Measurements from ENCODE around the gene KRT12.

Gene KRT12

DNA sequence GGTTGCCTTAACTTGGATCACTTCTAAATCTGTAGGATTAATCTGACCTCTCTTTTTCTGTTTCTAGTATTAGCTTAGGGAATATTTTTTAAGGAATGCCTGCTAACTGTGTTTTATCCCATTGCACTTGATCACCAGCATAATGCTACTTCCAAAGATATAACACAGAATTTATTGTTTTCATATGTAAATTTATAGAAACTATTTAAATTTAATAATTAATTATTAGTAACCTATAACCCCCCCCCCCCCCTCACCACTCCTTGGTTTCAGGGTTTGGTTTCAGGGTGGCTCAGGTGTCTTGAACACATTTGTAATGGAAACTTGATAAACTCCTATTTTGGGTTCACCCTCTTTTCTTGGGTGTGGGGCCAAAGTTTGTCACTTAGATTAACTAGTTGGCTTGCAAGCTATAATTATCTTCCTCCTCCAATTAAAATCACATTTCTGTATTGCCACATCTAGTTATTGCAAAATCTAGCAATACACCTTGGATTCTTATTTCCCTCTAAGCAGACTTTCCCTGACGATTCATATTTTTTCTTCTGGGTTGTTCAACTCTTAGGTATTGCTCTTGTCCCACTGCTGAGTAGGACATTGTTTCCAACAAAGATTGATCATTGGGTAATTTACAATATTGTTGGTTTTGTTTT lies 18.3 kb downstream of the KRT12 start:
- H3K4me3 ChIP-seq (ENCODE audit: low read depth, low read length): no peak overlapping the region

DNA sequence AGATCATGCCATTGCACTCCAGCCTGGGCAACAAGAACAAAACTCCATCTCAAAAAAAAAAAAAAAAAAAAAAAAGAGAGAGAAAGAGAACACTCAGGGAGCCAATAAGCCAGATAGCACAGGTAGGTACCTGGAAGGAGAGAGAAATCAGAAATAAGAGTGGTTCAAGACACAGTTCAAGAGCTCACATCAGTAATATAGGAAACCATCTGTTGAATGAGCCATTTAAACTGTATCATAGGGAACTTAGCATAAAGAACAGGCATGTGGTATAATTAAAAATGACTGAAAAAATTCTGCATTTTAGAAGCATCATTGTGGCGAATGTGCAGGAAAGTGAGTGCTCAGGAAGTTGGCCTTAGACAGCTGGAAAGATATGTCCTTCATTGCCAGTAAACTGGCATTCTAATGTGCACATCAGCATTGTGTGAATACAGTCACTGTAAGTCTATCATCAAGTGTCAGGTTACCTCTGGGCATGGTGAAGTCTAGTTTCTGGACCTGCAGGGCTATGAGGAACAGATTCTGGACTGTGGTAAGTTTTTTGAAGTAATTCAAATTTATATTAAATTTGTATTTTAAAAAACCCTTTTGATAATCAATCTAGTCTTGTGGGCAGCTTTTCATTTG lies 20.4 kb downstream of the KRT12 start:
- no peak overlapping the region for H3K4me3 ChIP-seq (ENCODE audit: low read depth, low read length)

DNA sequence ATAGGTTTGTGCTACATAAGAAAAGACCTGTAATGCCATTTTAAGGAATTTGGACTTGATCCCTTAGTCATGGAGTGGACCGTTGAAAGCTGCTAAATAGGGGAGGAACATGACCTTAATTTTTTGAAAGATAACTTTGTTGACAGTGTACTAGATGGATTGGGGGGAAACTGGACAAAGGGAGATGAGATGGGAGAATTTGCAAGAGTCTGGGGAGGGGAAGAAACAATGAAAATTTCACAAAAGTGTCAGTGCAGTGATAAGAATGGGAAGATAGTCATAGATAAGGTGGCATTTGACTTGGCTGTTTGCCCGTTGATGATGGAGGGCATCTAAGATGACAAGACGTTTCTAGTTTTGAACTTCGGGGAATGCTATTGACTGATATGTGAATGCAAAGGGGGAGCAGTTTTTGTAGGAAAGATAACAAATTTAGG lies 22.3 kb downstream of the KRT12 start:
- no peak overlapping the region for H3K4me3 ChIP-seq (ENCODE audit: low read depth, low read length)

DNA sequence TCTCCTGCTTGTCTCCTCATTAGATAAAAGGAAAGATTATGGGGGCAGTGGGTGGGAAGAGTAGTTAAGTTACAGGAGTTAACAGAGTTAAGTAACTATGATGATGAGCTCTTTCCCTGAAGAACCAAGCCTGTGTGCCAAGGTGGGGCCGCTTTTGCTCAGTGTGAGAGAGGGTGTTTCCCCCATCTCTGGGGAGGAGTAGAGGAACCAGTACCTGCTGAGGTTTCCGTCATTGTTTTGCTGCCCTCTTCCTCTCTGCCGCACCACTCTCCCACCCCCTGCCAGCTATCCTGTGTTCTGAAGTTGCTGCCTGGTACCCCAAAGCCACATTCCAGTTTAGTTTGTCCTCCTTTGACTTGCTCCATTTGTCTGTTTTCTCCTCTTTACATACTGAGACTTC lies 23.8 kb downstream of the KRT12 start:
- H3K4me3 ChIP-seq (ENCODE audit: low read depth, low read length): no peak overlapping the region

DNA sequence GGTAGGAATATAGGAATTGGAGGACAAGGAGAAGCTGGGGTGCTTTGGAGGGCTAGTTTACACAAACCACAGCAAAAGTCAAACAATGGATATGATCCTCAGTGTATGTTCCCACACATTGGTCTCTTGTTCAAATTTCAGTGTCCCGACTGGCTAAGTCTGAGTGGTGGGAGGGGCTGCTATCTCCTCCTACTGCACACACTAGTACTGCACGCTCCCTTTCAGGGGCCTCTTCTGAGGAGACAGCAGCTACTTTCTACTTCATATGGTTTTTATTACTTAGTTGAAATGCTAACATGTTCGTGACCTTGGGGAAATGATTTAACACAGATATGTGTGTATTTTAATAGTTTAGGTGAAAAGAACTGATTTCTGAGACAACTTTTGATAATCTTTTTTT lies 25.8 kb downstream of the KRT12 start:
- no peak overlapping the region for H3K4me3 ChIP-seq (ENCODE audit: low read depth, low read length)

DNA sequence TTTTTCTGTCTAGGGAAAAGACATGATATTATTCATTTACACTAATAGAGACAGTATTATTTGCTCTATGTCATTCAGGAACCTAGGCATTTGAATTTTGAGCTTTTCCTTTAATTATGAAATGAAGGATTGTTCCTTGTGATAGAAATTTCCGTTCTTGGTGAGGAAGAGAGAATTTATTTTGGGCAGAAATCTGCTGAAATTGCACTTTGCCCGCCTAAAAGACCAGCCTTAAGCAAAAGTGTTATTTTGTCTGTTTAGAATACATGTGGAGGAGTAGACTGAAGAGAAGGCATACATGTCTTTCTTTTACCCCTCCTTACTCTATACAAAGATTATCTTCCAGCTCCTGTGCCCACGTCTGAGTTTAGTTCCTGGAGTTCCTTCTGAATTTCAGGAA lies 27.8 kb downstream of the KRT12 start:
- no peak overlapping the region for H3K4me3 ChIP-seq (ENCODE audit: low read depth, low read length)

DNA sequence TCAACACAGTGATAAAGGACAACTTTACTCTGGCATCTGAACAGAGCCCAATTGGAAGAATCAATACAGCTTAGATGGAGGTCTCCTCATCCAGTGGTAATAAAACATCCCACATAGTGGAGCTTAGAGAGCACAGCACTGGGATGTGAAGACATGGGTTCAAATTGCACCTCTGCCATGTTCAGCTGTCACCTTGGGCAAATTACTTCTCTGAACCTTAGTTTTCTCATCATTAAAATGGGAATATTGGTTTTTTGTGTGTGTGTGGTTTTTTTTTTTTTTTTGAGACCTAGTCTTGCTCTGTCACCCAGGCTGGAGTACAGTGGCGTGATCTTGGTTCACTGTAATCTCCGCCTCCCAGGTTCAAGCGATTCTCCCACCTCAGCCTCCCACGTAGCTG lies 31.0 kb downstream of the KRT12 start:
- H3K4me3 ChIP-seq (ENCODE audit: low read depth, low read length): no peak overlapping the region

DNA sequence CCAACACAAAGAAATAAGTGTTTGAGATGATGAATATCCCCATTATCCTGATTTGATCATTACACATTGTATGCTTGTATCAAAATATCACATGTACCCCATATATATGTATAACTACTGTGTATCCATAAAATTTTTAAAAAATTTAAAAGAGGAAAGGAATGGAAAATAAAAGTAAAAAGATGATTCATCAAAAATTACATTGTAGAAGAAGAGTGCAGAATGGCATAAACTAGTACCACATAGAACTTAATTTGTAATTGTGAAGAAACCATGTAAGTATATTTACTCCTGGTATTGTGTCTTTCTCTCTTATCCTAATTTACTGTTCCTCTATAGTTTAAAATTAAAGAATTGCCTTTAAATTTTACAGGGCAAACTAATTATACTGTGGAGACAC lies 33.1 kb downstream of the KRT12 start:
- no peak overlapping the region for H3K4me3 ChIP-seq (ENCODE audit: low read depth, low read length)

DNA sequence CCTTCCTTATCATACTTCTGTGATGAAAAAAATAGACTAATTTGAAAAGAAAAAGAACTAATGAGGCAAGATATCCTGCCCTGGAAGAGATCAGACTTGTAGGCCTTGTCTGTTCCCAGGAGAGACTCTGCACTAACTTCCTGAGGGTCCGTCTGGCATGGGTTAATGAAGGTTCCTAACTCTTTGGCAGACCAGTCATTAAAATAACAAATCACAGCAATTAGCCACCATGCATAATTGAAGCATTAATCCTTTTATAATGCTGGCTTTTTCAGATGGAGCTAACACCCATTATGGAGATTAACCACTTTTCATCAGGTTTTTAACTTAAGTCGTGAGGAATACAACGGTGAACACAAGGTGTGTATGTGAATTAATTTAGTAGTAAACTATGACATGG lies 34.2 kb downstream of the KRT12 start:
- H3K4me3 ChIP-seq (ENCODE audit: low read depth, low read length): no peak overlapping the region

DNA sequence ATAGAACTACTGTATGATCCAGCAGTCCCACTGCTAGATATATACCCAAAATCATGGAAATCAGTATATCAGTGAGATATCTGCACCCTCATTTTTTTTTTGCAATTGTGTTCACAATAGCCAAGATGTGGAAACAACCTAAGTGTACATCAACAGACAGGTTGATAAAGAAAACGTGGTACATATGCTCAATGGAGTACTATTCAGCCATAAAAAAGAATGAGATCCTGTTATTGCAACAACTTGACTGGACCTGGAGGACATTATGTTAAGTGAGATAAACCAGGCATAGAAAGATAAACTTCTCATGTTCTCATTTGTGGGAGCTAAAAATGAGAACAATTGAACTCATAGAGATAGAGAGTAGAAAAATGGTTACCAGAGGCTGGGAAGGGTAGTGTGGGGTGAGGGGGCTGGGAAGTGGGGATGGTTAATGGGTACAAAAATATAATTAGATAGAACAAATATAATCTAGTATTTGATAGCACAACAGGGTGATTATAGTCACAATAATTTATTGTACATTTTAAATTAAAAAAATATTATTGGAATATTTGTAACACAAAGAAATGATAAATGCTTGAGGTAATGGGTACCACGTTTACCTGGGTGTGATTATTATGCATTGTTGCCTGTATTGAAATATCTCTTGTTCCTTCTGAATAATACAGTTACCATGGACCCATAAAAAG lies 36.8 kb downstream of the KRT12 start:
- H3K4me3 ChIP-seq (ENCODE audit: low read depth, low read length): no peak overlapping the region

DNA sequence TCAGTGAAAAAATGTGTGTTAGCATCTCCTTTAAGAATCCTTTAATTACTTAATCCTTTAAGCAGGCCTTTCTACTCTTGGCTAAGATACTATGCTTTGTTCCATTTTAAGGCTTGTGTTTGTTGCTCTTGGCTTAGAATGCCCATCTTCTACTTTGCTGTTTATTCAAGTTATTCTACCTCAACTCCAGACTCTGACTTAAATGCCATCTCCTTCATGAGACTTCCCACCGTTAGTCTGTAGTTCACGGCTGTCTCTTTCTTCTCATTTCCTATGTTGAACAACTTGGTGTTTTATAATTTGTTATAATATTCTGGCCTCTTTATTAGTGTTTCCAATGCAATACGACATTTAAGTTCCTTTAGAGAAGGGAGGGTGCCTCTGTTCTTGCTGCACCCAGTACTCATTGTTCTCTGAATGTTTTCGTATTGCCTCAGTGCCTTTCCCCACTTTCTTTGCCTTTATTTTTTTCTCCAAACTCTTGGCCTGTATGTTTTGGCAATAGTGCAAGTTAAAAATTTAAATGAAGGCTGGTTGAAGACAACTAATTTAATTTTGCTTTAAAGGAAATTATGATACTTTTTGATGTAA lies 38.5 kb downstream of the KRT12 start:
- no peak overlapping the region for H3K4me3 ChIP-seq (ENCODE audit: low read depth, low read length)

DNA sequence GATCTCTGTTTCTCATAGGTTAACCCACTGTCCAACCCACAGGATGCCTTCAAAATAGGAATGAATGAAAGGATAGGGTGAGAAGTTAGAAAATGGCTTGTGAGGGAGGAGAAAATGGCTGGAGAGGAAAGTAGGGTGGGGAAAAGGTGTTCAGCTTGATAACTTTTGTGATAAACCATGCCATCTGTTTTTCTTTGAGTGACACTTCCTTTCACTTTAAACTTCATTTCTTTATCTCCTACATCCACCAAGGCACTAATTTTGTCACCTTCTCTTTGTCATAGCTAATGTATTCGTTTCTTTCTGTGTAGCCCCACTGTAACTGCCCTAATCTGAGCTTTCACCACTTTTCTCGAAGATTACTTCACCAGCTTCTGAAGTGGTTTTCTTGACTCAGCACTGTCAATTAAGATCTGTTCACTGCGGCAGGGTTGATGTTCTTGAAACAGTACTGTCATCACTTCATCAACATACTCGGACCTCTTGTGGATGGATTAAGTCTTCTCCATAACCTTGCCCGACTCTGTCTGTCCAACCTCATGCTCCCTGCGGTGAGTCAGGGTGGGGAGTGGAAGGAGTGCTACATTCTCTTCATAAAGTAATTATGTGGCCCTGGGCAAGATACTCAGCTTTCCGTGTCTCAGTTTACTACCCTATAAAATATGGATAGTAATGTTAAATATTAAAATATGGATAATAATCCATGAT lies 39.1 kb downstream of the KRT12 start:
- no peak overlapping the region for H3K4me3 ChIP-seq (ENCODE audit: low read depth, low read length)

DNA sequence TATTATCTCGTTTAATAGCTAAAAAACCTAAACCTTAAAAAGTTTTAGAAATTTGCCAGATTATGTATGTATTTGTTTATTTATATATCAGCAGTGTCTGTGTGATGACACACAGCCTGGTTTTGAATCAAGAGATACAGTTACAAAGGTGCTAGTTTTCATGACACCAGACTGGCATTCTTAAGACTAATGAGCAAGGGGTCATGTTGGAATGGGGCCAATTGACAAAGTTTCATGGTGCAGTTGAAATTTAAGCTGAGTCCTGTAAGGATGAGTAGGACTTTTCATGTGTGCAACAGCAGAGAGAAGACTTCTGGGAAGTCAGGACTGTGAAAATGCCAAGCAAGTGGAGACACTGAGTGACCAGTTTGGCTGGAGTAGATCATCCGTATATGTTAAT lies 41.4 kb downstream of the KRT12 start:
- no peak overlapping the region for H3K4me3 ChIP-seq (ENCODE audit: low read depth, low read length)

DNA sequence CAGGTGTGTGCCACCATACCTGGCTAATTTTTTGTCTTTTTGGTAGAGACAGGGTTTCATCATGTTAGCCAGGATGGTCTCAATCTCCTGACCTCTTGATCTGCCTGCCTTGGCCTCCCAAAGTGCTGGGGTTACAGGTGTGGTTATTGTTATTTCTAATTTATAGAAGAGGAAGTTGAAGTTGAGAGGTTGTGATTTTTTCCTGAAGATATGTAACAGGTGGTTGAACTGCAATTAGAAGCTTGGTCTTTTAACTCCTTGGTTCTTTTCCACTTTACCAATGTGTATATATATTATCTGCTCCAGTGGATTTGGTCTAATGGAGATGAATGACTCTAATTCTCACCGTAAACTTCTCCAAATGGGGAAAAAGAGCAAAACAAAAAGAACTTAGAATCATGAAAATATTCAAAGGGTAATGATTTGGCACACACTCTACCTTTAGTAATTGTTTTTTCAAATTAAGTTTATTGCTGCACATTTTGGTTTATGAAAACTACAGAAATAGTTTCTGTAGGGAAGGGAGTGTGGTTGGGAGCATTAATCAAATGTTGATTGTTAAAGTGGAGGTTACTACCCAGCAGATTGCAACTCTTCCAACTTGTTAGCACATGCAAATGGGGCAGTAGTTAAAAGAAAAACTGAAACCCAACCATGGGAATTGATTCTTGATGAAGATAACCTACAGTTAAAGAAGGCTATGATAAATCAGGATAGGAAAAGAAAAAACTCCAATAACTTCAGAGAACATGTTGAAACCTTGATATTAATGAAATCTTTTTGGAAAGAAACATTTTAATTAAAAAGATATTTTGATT lies 42.8 kb downstream of the KRT12 start:
- H3K4me3 ChIP-seq (ENCODE audit: low read depth, low read length): no peak overlapping the region

DNA sequence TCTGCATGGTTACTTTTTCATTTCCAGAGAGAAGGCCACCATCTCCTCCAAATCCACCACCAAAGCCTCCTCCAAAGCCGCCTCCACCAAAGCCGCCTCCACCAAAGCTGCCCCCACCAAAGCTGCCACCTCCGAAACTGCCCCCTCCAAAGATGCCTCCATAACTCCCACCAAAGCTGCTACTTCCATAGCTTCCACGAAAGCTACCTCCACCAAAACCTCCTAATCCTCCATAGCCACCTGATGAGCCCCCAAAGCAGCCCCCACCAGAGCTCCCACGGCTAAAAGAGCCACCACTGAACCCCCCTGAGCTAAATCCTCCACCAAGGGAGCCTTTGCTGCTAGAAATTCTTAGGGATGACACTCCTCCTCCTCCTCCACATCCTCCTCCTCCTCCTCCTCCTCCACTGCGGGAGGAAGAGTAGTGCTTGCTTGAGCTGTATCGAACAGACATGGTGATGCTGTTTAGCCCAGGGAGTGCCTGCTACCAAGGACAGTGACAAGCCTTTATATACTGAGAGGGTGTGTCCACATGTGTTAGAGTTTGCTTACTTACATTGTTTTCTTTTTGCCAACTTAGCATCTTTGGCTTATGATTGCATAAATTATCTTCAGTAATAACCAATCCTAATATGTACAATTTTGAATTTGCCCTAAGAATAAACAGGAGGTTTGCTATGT lies 44.8 kb downstream of the KRT12 start, which contains the start of gene KRT10:
KRT10 (minus strand) TSS at position 483 of the 681 bp plus-strand sequence; CDS start at position 454, 29 bp downstream.
- no peak within 1 kb of the TSS for H3K4me3 ChIP-seq (ENCODE audit: low read depth, low read length)

DNA sequence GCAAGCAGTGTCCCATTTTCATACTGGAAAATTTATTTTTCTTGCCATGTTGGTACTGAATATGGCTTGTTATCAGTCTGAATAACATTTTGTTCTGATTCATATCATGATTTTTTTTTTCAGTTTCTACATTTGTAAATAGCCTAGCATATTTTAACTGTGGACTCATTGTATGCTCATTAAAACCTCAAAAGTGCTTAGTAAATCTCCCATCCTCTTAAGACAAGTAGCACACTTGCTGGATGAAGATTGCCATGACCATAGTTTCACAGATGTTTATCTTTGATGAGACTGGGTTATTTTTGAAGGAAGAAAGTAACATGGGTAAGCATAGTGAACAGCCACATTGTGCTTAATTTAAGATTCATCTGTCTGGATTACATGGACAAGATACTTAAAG lies 45.5 kb downstream of the KRT12 start:
- no peak overlapping the region for H3K4me3 ChIP-seq (ENCODE audit: low read depth, low read length)

DNA sequence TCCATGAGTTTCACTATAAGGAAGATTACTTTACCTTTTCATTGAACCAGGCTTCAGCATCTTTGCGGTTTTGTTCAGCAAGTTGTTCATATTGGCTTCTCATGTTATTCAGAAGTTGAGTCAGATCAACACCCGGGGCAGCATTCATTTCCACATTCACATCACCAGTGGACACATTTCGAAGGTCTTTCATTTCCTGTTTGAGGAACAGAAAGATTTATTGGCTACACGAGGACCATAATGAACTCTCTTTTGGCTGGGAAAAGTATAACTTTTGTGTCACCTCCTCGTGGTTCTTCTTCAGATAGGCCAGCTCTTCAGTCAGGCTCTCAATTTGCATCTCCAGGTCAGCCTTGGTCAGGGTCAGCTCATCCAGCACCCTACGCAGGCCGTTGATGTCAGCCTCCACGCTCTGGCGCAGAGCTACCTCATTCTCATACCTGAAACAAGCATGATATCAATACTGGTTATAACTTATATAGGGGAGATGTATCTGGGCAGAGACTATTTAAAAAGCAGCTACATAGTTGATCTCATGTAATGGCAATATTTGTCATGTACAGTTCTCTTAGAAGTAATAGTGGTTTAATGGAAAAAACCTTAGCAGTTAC lies 46.7 kb downstream of the KRT12 start:
- no peak overlapping the region for H3K4me3 ChIP-seq (ENCODE audit: low read depth, low read length)

DNA sequence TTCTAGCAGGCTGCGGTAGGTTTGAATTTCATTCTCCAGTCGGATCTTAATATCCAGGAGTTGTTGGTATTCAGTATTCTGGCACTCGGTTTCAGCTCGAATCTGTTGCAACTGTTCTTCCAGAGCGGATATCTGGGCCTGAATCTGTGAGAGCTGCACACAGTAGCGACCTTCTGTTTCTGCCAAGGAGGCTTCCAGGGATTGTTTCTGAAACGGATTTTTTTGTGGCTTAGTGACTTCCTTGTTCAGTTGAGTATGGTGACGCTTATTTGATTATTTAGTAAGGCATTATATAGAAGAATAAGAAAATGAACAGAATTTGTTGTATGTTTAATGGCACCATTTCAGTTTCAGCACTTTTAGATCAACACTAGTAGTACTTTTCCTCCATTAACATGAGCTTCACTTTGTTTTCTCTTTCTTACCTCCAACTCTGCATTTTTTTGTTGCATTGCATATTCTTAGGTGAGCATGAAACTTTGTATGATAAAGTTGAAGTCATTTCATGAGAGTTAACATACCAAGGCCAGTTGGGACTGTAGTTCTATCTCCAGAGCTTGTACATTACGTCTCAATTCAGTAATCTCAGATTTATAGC lies 47.4 kb downstream of the KRT12 start:
- H3K4me3 ChIP-seq (ENCODE audit: low read depth, low read length): peak overlapping the region; percentile 77

Data from iPS-11a (cell line).